AG04450 (cell line): ENCODE measurements around the gene WNT9B. TPM values are rescaled to one million over a fixed set of nuclear protein-coding genes. Genes with fewer than 3 reads are reported as not detected.
"Not testable (repeated sequence)": the region's sequence is repeated elsewhere in the genome, so short reads cannot be mapped to it uniquely, and the experiment has no call there.

ENCODE experiments used
- CTCF ChIA-PET: fragments of 300-600, 350-600 bp; formaldehyde crosslinking; extraction: SDS; loops from one replicate; lab custom pipeline; 2022; ENCODE audit warnings: antibody characterized with exemption, inconsistent platforms; lab: Charles Lee
- POLR2A ChIA-PET: fragments of 350-600 bp; formaldehyde crosslinking; extraction: SDS; loops from one replicate; lab custom pipeline; 2021; ENCODE audit warnings: antibody characterized with exemption, inconsistent platforms; lab: Yijun Ruan, JAX
- DNase-seq: peaks from one replicate; pipeline ENCODE4 v3.0.0-alpha.2; 2011; ENCODE audit warnings: low read depth, low spot score
- H3K27ac ChIP-seq: one replicate; pipeline ENCODE4 v1.5.1; 2012; ENCODE audit warnings: low read depth, low read length, control low read depth
- H3K27me3 ChIP-seq: one replicate; pipeline ENCODE4 v1.6.0; 2012; ENCODE audit warnings: low read length; ENCODE audit not compliant: control insufficient read depth, insufficient read depth
- H3K4me3 ChIP-seq: 2 replicates; pipeline ENCODE4 v1.5.1; 2011; ENCODE audit warnings: mild to moderate bottlenecking, low read depth, low read length, control low read depth
- H3K9me3 ChIP-seq: 2 replicates; pipeline ENCODE4 v1.5.1; 2012; ENCODE audit warnings: low read length; ENCODE audit not compliant: control insufficient read depth, insufficient read depth
- CTCF ChIP-seq: IDR thresholded peaks from 2 replicates; pipeline ENCODE4 v1.5.1; 2011; ENCODE audit warnings: low read depth, low read length, control low read depth, inconsistent platforms
- polyA plus RNA-seq: library from polyadenylated mRNA; depleted of rRNA; stranded (reverse); fragments of >200 nt; gene quantifications from 2 replicates; pipeline ENCODE4 v1.2.3, GENCODE V29; 2011

The WNT9B gene
- polyA plus RNA-seq, 1 experiment = not detected

- Histone ChIP-seq H3K4me3 (no peak overlapping the region), H3K27ac (no peak overlapping the region), H3K27me3 (peaks cover 7% of the 10 kb centered on the region), H3K9me3 (no peaks in the 10 kb centered on the region)
- no peak for DNase-seq
- ChIA-PET POLR2A (no interaction called here), CTCF (interaction anchor here (0.9 kb wide), 1 partner anchor 82 kb away, joined by 3 read pairs; no protein-coding TSS in a partner anchor)
- TF ChIP-seq CTCF = no peak
Measured at GRCh38 chr17:46917516-46917915, 66.1 kb downstream of the WNT9B start.

- H3K27me3 ChIP-seq, POLR2A ChIA-PET, CTCF ChIA-PET, H3K9me3 ChIP-seq, H3K27ac ChIP-seq, DNase-seq: not testable (repeated sequence)
- H3K4me3 ChIP-seq = 0 out of 2 replicates have a peak overlapping the region, but pooled peaks have one; percentile 31
Measured at GRCh38 chr17:46921962-46922361, 70.6 kb downstream of the WNT9B start.

GRCh38 chr17:46922487-46922803, 71.1 kb downstream of the WNT9B start:
- DNase-seq = no peak
- ChIA-PET CTCF (no interaction called here), POLR2A (no interaction called here)
- H3K27ac ChIP-seq = peak overlapping the region; percentile 98
- H3K9me3 ChIP-seq = no peaks in the 10 kb centered on the region
- TF ChIP-seq CTCF = no peak
- H3K4me3 ChIP-seq = peak overlapping the region; percentile 99
- no peaks in the 10 kb centered on the region for H3K27me3 ChIP-seq

GRCh38 chr17:46922804-46923635, 71.6 kb downstream of the WNT9B start, which contains the start of gene GOSR2:
GOSR2 (plus strand) TSS chr17:46923160; CDS start chr17:46923193, 33 bp downstream.
- Histone ChIP-seq H3K9me3 (no peaks in the 10 kb centered on the region), H3K27me3 (no peaks in the 10 kb centered on the region), H3K4me3 (peak within 1 kb of the TSS; percentile 99), H3K27ac (peak within 1 kb of the TSS; percentile 98)
- peak; percentile 65 for DNase-seq
- ChIA-PET POLR2A (no interaction called here), CTCF (no interaction called here)
- TF ChIP-seq CTCF = no peak

GRCh38 chr17:46925185-46925868, 73.9 kb downstream of the WNT9B start:
- no peak for TF ChIP-seq CTCF
- Histone ChIP-seq H3K27ac (no peak overlapping the region), H3K9me3 (no peaks in the 10 kb centered on the region), H3K4me3 (no peak overlapping the region), H3K27me3 (no peaks in the 10 kb centered on the region)
- DNase-seq = no peak
- POLR2A ChIA-PET = no interaction called here
- CTCF ChIA-PET = interaction anchor here (1.0 to 2.4 kb wide), 3 partner anchors 14 to 17 kb away, joined by 3 to 13 read pairs (median 4); no protein-coding TSS in a partner anchor
